ENCODE results near the gene FGF4.
"Not testable (repeated sequence)": the region's sequence is repeated elsewhere in the genome, so short reads cannot be mapped to it uniquely, and the experiment has no call there.

Gene FGF4

GRCh38 chr11:69787906-69788305, 12.8 kb upstream of the FGF4 start:
- in situ Hi-C loops (cut with HindIII; ENCODE audit: low pct_ligation_motif_present, low pct_unique_long_range_greater_than_20kb, low sequenced_read_pairs): no loop called here
- no peak for DNase-seq

- no peak for DNase-seq
- in situ Hi-C loops (cut with HindIII; ENCODE audit: low pct_ligation_motif_present, low pct_unique_long_range_greater_than_20kb, low sequenced_read_pairs): no loop called here
Measured at GRCh38 chr11:69787457-69787856, 12.3 kb upstream of the FGF4 start.

- in situ Hi-C loops (cut with HindIII; ENCODE audit: low pct_ligation_motif_present, low pct_unique_long_range_greater_than_20kb, low sequenced_read_pairs): no loop called here
- no peak for DNase-seq
Measured at GRCh38 chr11:69781241-69781640, 6.1 kb upstream of the FGF4 start.

- in situ Hi-C loops (cut with HindIII; ENCODE audit: low pct_ligation_motif_present, low pct_unique_long_range_greater_than_20kb, low sequenced_read_pairs): no loop called here
- DNase-seq: no peak
Measured at GRCh38 chr11:69778373-69778772, 3.2 kb upstream of the FGF4 start.

GRCh38 chr11:69774354-69775162, 583 bp downstream of the FGF4 start:
- no peak for DNase-seq
- in situ Hi-C loops (cut with HindIII; ENCODE audit: low pct_ligation_motif_present, low pct_unique_long_range_greater_than_20kb, low sequenced_read_pairs): no loop called here

- no peak for DNase-seq
- in situ Hi-C loops (cut with HindIII; ENCODE audit: low pct_ligation_motif_present, low pct_unique_long_range_greater_than_20kb, low sequenced_read_pairs): no loop called here
Measured at GRCh38 chr11:69773626-69774353, 1.4 kb downstream of the FGF4 start.

GRCh38 chr11:69771466-69771865, 3.7 kb downstream of the FGF4 start:
- no peak for DNase-seq
- in situ Hi-C loops (cut with HindIII; ENCODE audit: low pct_ligation_motif_present, low pct_unique_long_range_greater_than_20kb, low sequenced_read_pairs): no loop called here

GRCh38 chr11:69770540-69770939, 4.6 kb downstream of the FGF4 start:
- no peak for DNase-seq
- in situ Hi-C loops (cut with HindIII; ENCODE audit: low pct_ligation_motif_present, low pct_unique_long_range_greater_than_20kb, low sequenced_read_pairs): no loop called here

GRCh38 chr11:69765498-69765995, 9.6 kb downstream of the FGF4 start:
- no peak for DNase-seq
- in situ Hi-C loops (cut with HindIII; ENCODE audit: low pct_ligation_motif_present, low pct_unique_long_range_greater_than_20kb, low sequenced_read_pairs): no loop called here

GRCh38 chr11:69764918-69765317, 10.2 kb downstream of the FGF4 start:
- DNase-seq: not testable (repeated sequence)

GRCh38 chr11:69760319-69760718, 14.8 kb downstream of the FGF4 start:
- DNase-seq: no peak
- in situ Hi-C loops (cut with HindIII; ENCODE audit: low pct_ligation_motif_present, low pct_unique_long_range_greater_than_20kb, low sequenced_read_pairs): no loop called here

More at GRCh38 chr11:69764918-69765317, 10.2 kb downstream of the FGF4 start:
- in situ Hi-C loops (cut with HindIII; ENCODE audit: low pct_ligation_motif_present, low pct_unique_long_range_greater_than_20kb, low sequenced_read_pairs): not testable (repeated sequence)

- in situ Hi-C loops (cut with HindIII; ENCODE audit: low pct_ligation_motif_present, low pct_unique_long_range_greater_than_20kb, low sequenced_read_pairs): no loop called here
- DNase-seq: no peak
Measured at GRCh38 chr11:69752890-69753289, 22.3 kb downstream of the FGF4 start.

GRCh38 chr11:69750875-69751597, 24.1 kb downstream of the FGF4 start:
- in situ Hi-C loops (cut with HindIII; ENCODE audit: low pct_ligation_motif_present, low pct_unique_long_range_greater_than_20kb, low sequenced_read_pairs): no loop called here
- no peak for DNase-seq

GRCh38 chr11:69750108-69750850, 24.9 kb downstream of the FGF4 start:
- in situ Hi-C loops (cut with HindIII; ENCODE audit: low pct_ligation_motif_present, low pct_unique_long_range_greater_than_20kb, low sequenced_read_pairs): no loop called here
- DNase-seq: no peak

GRCh38 chr11:69748637-69749036, 26.5 kb downstream of the FGF4 start:
- DNase-seq: no peak
- in situ Hi-C loops (cut with HindIII; ENCODE audit: low pct_ligation_motif_present, low pct_unique_long_range_greater_than_20kb, low sequenced_read_pairs): no loop called here

- in situ Hi-C loops (cut with HindIII; ENCODE audit: low pct_ligation_motif_present, low pct_unique_long_range_greater_than_20kb, low sequenced_read_pairs): no loop called here
- DNase-seq: no peak
Measured at GRCh38 chr11:69746752-69747742, 28.1 kb downstream of the FGF4 start.

- in situ Hi-C loops (cut with HindIII; ENCODE audit: low pct_ligation_motif_present, low pct_unique_long_range_greater_than_20kb, low sequenced_read_pairs): no loop called here
- no peak for DNase-seq
Measured at GRCh38 chr11:69746140-69746539, 29.0 kb downstream of the FGF4 start.
